Gastroesophageal sphincter (tissue), 3 donors: ENCODE measurements around the gene DAPK2.

Source experiments
- CTCF ChIP-seq, 4 experiments: fragments of 200-600 bp in 2 of 4; fragments of 450-650 bp in 2 of 4; sonication (generic) in 1 of 4; IDR thresholded peaks; one replicate each; pipeline ENCODE4 v1.5.1; 2017 to 2019; ENCODE audit warnings: antibody characterized with exemption in 4 of 4, mild to moderate bottlenecking in 2 of 4, moderate library complexity in 2 of 4
- POLR2A ChIP-seq, 2 donors: fragments of 450-650 bp; IDR thresholded peaks; one replicate each; pipeline ENCODE4 v1.6.1; 2017; ENCODE audit warnings: antibody characterized with exemption in 2 of 2, mild to moderate bottlenecking in 2 of 2, moderate library complexity in 1 of 2
- POLR2AphosphoS5 ChIP-seq: sonication (generic); formaldehyde crosslinking; IDR thresholded peaks from one replicate; pipeline ENCODE4 v1.6.1; 2017; ENCODE audit warnings: antibody characterized with exemption

- TF ChIP-seq POLR2A (IDR thresholded peaks at IDR 0.05) (no peak), POLR2AphosphoS5 (no peak), CTCF (IDR thresholded peaks at IDR 0.05) (no peak)
Observed at GRCh38 chr15:64072812-64073211, 26.5 kb upstream of the DAPK2 start.
